Measurements from ENCODE around the gene C2orf76. TPM values are rescaled to one million over a fixed set of nuclear protein-coding genes. Genes with fewer than 3 reads are reported as not detected.

Gene C2orf76
- total and polyA plus RNA-seq, 2 experiments from 2014 or later, result 16.6 to 17.6 TPM

DNA sequence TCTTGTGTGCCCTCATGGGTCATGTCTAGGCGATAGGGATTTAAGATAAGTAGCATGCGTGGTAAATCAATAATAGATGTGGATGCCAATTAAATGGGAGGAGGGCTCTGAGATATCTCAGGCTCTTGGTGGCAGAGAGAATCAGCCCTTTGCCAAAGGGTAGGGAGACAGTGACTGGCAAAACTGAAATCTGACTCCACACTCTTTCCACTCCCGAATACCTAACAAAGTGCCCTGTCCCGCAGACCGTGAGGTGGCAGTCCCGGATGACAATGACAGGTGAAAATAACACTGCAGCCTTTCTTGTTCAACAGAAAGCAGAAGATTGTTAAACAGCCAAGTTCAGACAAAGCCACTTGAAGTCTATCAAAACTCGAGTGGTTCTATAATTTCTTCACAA, 47.0 kb downstream of the C2orf76 start:
- H2AFZ ChIP-seq, result no peak overlapping the region
- H3K27ac ChIP-seq, result no peak overlapping the region
- no peaks in the 10 kb centered on the region for H3K9me2 ChIP-seq (replicated peaks; ENCODE audit: insufficient read depth)
- H3K9me3 ChIP-seq (ENCODE audit: low read depth), result no peaks in the 10 kb centered on the region
- DNase-seq (ENCODE audit: low spot score), result no peak
- no peak overlapping the region for H3K4me2 ChIP-seq
- H3K27me3 ChIP-seq, result no peaks in the 10 kb centered on the region
- TF ChIP-seq EZH2 (IDR thresholded peaks at IDR 0.05; ENCODE audit: borderline replicate concordance), result no peak
- TF ChIP-seq EZH2phosphoT487 (IDR thresholded peaks at IDR 0.05; ENCODE audit: low read depth, severe bottlenecking, unreplicated experiment), result no peak
- TF ChIP-seq, protein P1, sequence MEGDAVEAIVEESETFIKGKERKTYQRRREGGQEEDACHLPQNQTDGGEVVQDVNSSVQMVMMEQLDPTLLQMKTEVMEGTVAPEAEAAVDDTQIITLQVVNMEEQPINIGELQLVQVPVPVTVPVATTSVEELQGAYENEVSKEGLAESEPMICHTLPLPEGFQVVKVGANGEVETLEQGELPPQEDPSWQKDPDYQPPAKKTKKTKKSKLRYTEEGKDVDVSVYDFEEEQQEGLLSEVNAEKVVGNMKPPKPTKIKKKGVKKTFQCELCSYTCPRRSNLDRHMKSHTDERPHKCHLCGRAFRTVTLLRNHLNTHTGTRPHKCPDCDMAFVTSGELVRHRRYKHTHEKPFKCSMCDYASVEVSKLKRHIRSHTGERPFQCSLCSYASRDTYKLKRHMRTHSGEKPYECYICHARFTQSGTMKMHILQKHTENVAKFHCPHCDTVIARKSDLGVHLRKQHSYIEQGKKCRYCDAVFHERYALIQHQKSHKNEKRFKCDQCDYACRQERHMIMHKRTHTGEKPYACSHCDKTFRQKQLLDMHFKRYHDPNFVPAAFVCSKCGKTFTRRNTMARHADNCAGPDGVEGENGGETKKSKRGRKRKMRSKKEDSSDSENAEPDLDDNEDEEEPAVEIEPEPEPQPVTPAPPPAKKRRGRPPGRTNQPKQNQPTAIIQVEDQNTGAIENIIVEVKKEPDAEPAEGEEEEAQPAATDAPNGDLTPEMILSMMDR (IDR thresholded peaks at IDR 0.05; ENCODE audit: poor library complexity), result no peak
- H3K79me2 ChIP-seq, result no peaks in the 10 kb centered on the region
- no peak overlapping the region for H3K4me3 ChIP-seq
- no peaks in the 10 kb centered on the region for H3K4me1 ChIP-seq (ENCODE audit: insufficient read depth)
- H3K36me3 ChIP-seq (replicated peaks; ENCODE audit: insufficient read depth, low read depth), result no peaks in the 10 kb centered on the region
- 78% methylated on average over 7 of the region's 7 CpGs for WGBS (ENCODE audit: low lambda C conversion rate, missing lambda C conversion rate)
- no peaks in the 10 kb centered on the region for H4K20me1 ChIP-seq (ENCODE audit: insufficient read depth, poor library complexity, severe bottlenecking)

- no peaks in the 10 kb centered on the region for H3K4me1 ChIP-seq (ENCODE audit: insufficient read depth)
- H3K4me2 ChIP-seq, result no peak overlapping the region
- H3K9me2 ChIP-seq (replicated peaks; ENCODE audit: insufficient read depth), result no peaks in the 10 kb centered on the region
- H3K27ac ChIP-seq, result no peak overlapping the region
- H4K20me1 ChIP-seq (ENCODE audit: insufficient read depth, poor library complexity, severe bottlenecking), result no peaks in the 10 kb centered on the region
- H2AFZ ChIP-seq, result no peak overlapping the region
- DNase-seq (ENCODE audit: low spot score), result no peak
- no peaks in the 10 kb centered on the region for H3K27me3 ChIP-seq
- H3K36me3 ChIP-seq (replicated peaks; ENCODE audit: insufficient read depth, low read depth), result no peaks in the 10 kb centered on the region
- WGBS (ENCODE audit: low lambda C conversion rate, missing lambda C conversion rate), result 88% methylated on average over 1 of the region's 1 CpG
- TF ChIP-seq EZH2phosphoT487 (IDR thresholded peaks at IDR 0.05; ENCODE audit: low read depth, severe bottlenecking, unreplicated experiment), result no peak
- TF ChIP-seq EZH2 (IDR thresholded peaks at IDR 0.05; ENCODE audit: borderline replicate concordance), result no peak
- no peak overlapping the region for H3K4me3 ChIP-seq
- no peaks in the 10 kb centered on the region for H3K79me2 ChIP-seq
- H3K9me3 ChIP-seq (ENCODE audit: low read depth), result no peaks in the 10 kb centered on the region
These were observed 49.1 kb downstream of the C2orf76 start for GRCh38 chr2:119317554-119317953.

DNA sequence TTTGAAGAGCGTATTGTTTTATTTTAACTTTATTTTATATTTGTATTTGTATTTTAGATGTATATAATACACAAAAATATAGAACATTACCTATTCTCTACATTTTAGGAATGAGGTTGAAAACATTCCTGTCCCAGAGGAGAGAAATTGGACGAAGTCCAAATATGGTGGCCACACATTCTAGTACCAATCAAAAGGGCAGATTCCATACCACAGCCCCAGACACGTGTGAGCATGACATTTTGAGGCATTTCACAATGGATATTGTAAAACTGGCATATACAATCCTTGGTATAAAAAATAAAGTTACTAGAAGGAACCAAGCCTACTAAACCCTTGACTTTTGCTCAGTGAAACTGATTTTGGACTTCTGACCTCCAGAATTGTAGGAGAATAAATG, 50.6 kb downstream of the C2orf76 start:
- Histone ChIP-seq H3K4me2 (no peak overlapping the region), H3K27ac (no peak overlapping the region), H3K27me3 (no peaks in the 10 kb centered on the region), H3K79me2 (no peaks in the 10 kb centered on the region), H4K20me1 (ENCODE audit: insufficient read depth, poor library complexity, severe bottlenecking) (no peaks in the 10 kb centered on the region), H3K9me2 (replicated peaks; ENCODE audit: insufficient read depth) (no peaks in the 10 kb centered on the region), H3K4me1 (ENCODE audit: insufficient read depth) (no peaks in the 10 kb centered on the region), H3K36me3 (replicated peaks; ENCODE audit: insufficient read depth, low read depth) (no peaks in the 10 kb centered on the region), H3K9me3 (ENCODE audit: low read depth) (no peaks in the 10 kb centered on the region), H2AFZ (no peak overlapping the region), H3K4me3 (no peak overlapping the region)
- DNase-seq (ENCODE audit: low spot score), result no peak
- TF ChIP-seq, protein P1 (IDR thresholded peaks at IDR 0.05; ENCODE audit: poor library complexity), result no peak
- no peak for TF ChIP-seq EZH2phosphoT487 (IDR thresholded peaks at IDR 0.05; ENCODE audit: low read depth, severe bottlenecking, unreplicated experiment)
- TF ChIP-seq EZH2 (IDR thresholded peaks at IDR 0.05; ENCODE audit: borderline replicate concordance), result no peak
- 85% methylated on average over 3 of the region's 3 CpGs for WGBS (ENCODE audit: low lambda C conversion rate, missing lambda C conversion rate)

GRCh38 chr2:119315241-119315925, 51.3 kb downstream of the C2orf76 start:
- H2AFZ ChIP-seq, result no peak overlapping the region
- no peak for DNase-seq (ENCODE audit: low spot score)
- no peaks in the 10 kb centered on the region for H4K20me1 ChIP-seq (ENCODE audit: insufficient read depth, poor library complexity, severe bottlenecking)
- H3K4me3 ChIP-seq, result no peak overlapping the region
- no peaks in the 10 kb centered on the region for H3K79me2 ChIP-seq
- no peak overlapping the region for H3K27ac ChIP-seq
- H3K4me2 ChIP-seq, result no peak overlapping the region
- TF ChIP-seq EZH2 (IDR thresholded peaks at IDR 0.05; ENCODE audit: borderline replicate concordance) (no peak), EZH2phosphoT487 (IDR thresholded peaks at IDR 0.05; ENCODE audit: low read depth, severe bottlenecking, unreplicated experiment) (no peak)
- TF ChIP-seq, protein P1 (IDR thresholded peaks at IDR 0.05; ENCODE audit: poor library complexity), result no peak
- WGBS (ENCODE audit: low lambda C conversion rate, missing lambda C conversion rate), result 79% methylated on average over 4 of the region's 4 CpGs
- H3K9me3 ChIP-seq (ENCODE audit: low read depth), result no peaks in the 10 kb centered on the region
- no peaks in the 10 kb centered on the region for H3K27me3 ChIP-seq
- H3K4me1 ChIP-seq (ENCODE audit: insufficient read depth), result no peaks in the 10 kb centered on the region
- no peaks in the 10 kb centered on the region for H3K36me3 ChIP-seq (replicated peaks; ENCODE audit: insufficient read depth, low read depth)
- no peaks in the 10 kb centered on the region for H3K9me2 ChIP-seq (replicated peaks; ENCODE audit: insufficient read depth)

All from hepatocyte (in vitro differentiated cells).